SH-SY5Y (cell line): ENCODE results near the gene WDHD1.

ENCODE experiments used
- GATA2 ChIP-seq: IDR thresholded peaks from 2 replicates; pipeline ENCODE4 v1.6.1; 2011; ENCODE audit warnings: mild to moderate bottlenecking, low read depth, low read length
- GATA3 ChIP-seq: IDR thresholded peaks from 2 replicates; pipeline ENCODE4 v1.6.1; 2011; ENCODE audit warnings: low read depth, mild to moderate bottlenecking, low read length, moderate library complexity

DNA sequence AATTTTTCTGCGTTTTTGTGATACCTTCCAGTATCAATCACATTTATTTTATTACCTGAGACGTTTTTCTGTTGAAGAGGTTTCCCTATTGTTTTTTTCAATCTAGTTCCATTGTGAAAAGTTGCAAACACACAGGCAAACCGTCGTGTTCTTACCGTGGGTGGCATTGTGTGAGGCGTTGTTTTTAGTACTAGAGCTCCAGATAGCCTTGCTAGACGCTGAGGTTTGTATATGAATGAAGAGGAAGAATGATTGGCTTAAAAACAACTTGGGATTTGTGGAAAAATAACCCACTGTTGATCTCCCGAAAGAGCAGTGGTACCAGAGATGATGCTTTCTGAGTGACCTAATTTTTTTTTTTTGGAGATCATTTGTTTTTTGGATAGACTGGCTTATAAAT, 1.2 kb upstream of the WDHD1 start:
- TF ChIP-seq GATA3, result no peak
- no peak for TF ChIP-seq GATA2
